ENCODE measurements around the gene SAMD4A. TPM values are rescaled to one million over a fixed set of nuclear protein-coding genes. Genes with fewer than 3 reads are reported as not detected.

Gene SAMD4A
- total RNA-seq, 2 experiments from 2014 or later: 3.6 to 3.9 TPM

DNA sequence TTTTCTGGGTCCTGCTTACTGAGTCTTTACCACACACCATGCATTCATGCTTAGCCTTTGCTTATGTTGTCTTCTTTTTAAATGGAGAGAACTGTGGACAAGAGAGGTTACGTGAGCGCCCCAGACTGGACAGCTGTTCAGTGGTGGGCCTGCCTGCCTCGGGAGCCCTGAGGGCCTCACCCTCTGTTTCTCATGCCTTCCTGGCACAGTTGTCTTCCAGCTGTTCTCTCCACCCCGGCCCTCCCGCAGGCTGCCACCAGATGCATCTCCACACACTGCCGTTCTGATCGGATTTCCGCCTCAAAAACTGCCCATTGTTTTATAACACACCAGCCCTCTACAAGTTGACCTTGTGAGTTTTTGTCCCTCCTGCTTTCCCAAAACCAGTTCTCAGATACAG lies 100.8 kb downstream of the SAMD4A start:
- ChIA-PET POLR2A (no interaction called here), CTCF (interaction anchor here (1.5 kb wide), 1 partner anchor 106 kb away, joined by 3 read pairs; no protein-coding TSS in a partner anchor)
- ATAC-seq: no peak
- H3K36me3 Mint-ChIP-seq (ENCODE audit: low read depth): no peaks in the 10 kb centered on the region
- H3K9me3 Mint-ChIP-seq (ENCODE audit: insufficient read depth): no peaks in the 10 kb centered on the region
- H3K4me1 Mint-ChIP-seq (ENCODE audit: low read depth): peaks cover 31% of the 10 kb centered on the region
- no peak for DNase-seq
- peaks cover 51% of the 10 kb centered on the region for H3K27me3 Mint-ChIP-seq (ENCODE audit: low read depth)
- H3K27ac Mint-ChIP-seq: no peak overlapping the region
- H3K4me3 Mint-ChIP-seq: no peak overlapping the region

DNA sequence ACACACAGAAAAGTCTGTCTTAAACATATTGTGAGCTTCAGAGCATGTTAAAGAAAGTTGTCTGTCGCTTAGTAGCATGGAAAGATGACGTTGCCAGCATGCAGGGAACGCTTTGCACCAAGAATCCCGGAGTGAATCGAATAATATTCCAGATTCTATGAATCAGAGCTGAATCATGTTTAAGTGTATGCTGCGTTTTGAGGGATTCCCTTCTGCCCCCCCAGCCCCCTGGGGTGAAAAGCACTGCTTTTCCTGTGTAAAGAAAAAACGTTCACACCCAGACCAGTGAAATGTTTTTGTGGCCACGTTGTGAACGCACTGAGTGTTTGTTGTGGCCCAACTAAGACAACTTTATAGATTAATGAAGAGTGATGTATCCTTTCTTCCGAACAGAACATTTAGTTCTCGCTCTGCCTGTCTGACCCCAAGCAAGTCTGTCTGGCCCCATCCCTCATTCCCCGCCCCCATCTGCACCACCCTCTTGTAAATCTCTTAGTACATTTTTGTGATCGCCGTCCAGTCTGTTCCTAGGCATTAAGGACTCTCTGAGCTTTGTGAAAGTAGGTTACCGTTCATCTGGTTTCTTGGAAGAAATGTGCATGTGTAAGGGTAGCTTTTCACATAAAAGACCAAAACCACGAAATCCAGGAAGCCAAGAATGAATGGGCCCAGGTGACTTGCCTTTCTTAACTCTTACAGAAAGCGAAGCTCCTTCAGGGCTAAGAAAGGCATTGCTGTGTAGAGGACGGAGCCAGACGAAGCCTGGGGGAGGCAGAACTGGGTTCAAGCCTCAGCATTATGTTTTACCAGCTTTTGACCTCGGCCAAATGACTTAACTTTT lies 103.0 kb downstream of the SAMD4A start:
- Mint-ChIP-seq H3K27me3 (ENCODE audit: low read depth) (peaks cover 45% of the 10 kb centered on the region), H3K9me3 (ENCODE audit: insufficient read depth) (no peaks in the 10 kb centered on the region), H3K36me3 (ENCODE audit: low read depth) (no peaks in the 10 kb centered on the region), H3K27ac (peak overlapping the region; percentile 10), H3K4me3 (no peak overlapping the region), H3K4me1 (ENCODE audit: low read depth) (peaks cover 35% of the 10 kb centered on the region)
- ChIA-PET POLR2A (no interaction called here), CTCF (interaction anchor here (0.8 to 2.7 kb wide), 13 partner anchors 15 to 135 kb away, joined by 3 to 21 read pairs (median 4); partner anchors contain the start of gene SAMD4A)
- DNase-seq (peak; percentile 40), ATAC-seq (peak; percentile 65)

DNA sequence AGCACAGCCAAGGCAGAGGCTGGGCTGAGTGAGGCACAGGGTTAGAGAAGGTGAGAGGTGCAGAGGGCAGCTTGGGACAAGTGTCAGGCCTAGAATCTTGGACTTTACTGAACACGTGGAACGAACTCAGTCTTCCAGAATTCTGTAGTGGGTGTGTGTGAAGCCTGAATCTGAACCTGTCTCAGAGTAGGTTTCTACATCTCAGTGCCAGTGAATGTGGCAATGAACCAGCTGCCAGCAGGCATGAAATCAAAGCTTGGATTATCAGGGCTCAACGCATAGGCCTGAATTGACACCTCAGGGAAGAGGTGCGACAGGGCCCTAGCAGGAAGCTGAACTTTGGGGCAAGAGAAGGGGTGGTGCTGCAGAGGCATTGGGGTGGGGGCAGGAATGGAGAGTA lies 104.6 kb downstream of the SAMD4A start:
- Mint-ChIP-seq H3K27ac (no peak overlapping the region), H3K4me1 (ENCODE audit: low read depth) (peaks cover 35% of the 10 kb centered on the region), H3K4me3 (no peak overlapping the region), H3K36me3 (ENCODE audit: low read depth) (no peaks in the 10 kb centered on the region), H3K27me3 (ENCODE audit: low read depth) (peaks cover 47% of the 10 kb centered on the region), H3K9me3 (ENCODE audit: insufficient read depth) (no peaks in the 10 kb centered on the region)
- ChIA-PET POLR2A (no interaction called here), CTCF (interaction anchor here (1.4 to 2.7 kb wide), 3 partner anchors 19 to 102 kb away, joined by 3 to 21 read pairs (median 3); no protein-coding TSS in a partner anchor)
- ATAC-seq (no peak), DNase-seq (no peak)

DNA sequence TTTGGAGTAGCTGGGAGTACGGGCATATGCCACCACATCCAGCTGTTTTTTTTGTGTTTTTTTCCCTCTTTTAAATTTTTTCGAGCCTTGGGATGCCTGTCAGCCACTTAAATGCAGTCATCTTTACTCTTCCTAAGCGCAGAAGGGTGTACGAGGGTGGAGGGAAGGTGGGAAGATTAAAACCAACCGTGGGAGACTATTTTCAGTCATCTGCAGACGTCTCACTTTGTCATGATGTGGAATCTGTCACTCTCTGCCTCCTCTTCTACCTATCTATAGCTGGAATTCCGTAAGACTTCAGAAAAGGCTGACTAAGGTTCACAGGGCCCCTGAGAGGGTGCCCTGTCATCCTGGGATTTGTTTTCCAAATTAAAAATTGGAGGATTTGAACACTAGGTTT lies 105.3 kb downstream of the SAMD4A start:
- ATAC-seq (no peak), DNase-seq (no peak)
- H3K4me1 Mint-ChIP-seq (ENCODE audit: low read depth): peaks cover 35% of the 10 kb centered on the region
- no peaks in the 10 kb centered on the region for H3K36me3 Mint-ChIP-seq (ENCODE audit: low read depth)
- H3K27me3 Mint-ChIP-seq (ENCODE audit: low read depth): peaks cover 53% of the 10 kb centered on the region
- H3K4me3 Mint-ChIP-seq: no peak overlapping the region
- ChIA-PET POLR2A (no interaction called here), CTCF (interaction anchor here (1.0 kb wide), 1 partner anchor 108 kb away, joined by 3 read pairs; no protein-coding TSS in a partner anchor)
- no peaks in the 10 kb centered on the region for H3K9me3 Mint-ChIP-seq (ENCODE audit: insufficient read depth)
- H3K27ac Mint-ChIP-seq: no peak overlapping the region

DNA sequence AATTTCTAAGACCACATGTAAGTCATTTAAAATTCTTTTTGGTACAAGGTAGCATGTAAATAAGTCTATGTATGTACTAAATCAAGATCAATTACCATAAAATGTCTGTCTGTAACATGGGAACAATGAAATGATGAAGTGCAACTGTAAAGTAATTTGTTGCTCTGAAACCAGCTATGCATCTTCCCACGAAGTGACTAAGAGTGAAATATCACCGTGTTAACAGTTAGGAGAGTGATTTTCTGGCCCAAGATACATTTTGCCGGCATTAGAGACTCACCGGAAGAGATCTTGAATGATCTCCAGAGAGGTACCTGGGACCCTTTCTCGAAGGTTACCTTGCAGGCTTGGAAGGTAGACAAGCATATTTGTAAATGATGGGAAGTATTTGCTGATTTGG lies 105.8 kb downstream of the SAMD4A start:
- Mint-ChIP-seq H3K4me3 (no peak overlapping the region), H3K27ac (no peak overlapping the region)

DNA sequence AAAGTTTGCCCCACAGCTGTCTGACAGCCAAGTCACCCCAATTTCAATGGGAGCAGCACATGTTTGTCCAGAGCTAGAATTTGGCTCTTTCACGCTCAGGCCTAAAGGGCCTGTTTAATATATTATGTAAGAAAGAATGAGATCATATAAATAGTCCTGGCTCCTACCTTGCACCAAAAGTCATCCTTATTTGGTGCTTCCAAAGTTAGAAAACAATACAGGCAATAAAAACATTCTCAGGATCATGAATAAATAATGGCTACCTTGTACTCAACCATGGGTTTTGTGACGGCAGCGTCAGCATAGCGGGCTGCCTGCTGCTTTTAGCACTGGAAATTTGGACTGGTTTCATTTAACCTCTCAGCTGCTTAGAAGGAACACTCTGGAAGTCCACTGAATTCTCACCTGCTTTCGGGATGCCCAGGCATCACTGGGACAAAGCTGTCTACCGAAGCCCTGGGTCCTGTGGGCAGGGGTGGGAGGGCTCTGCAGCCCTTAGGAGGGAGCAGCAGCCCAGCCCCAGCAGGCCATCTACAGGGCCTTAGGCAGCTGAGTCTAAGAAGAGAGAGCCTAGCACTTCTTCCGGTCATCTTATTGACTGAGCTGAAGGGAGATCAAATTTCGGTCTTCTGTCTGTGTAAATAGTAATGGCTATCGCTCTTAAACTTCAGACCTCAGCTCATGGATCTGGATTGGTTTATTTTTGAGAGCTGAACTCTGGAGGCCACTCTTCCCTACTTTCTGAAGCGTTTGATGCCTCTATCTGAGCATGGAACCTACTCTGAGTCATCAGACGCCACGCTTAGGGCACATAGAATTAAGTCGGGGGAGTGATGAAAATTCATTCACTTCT lies 106.5 kb downstream of the SAMD4A start:
- Mint-ChIP-seq H3K4me3 (no peak overlapping the region), H3K36me3 (ENCODE audit: low read depth) (no peaks in the 10 kb centered on the region), H3K9me3 (ENCODE audit: insufficient read depth) (no peaks in the 10 kb centered on the region), H3K27ac (no peak overlapping the region), H3K4me1 (ENCODE audit: low read depth) (peaks cover 35% of the 10 kb centered on the region), H3K27me3 (ENCODE audit: low read depth) (peaks cover 52% of the 10 kb centered on the region)
- no peak for ATAC-seq
- ChIA-PET CTCF (interaction anchor here (0.6 to 1.4 kb wide), 3 partner anchors 11 to 109 kb away, joined by 3 read pairs; no protein-coding TSS in a partner anchor), POLR2A (interaction anchor here (0.6 to 0.9 kb wide), 2 partner anchors 12 to 105 kb away, joined by 3 read pairs; no protein-coding TSS in a partner anchor)
- no peak for DNase-seq

More for the DNA sequence above, 105.8 kb downstream of the SAMD4A start:
- POLR2A ChIA-PET: no interaction called here
- no peaks in the 10 kb centered on the region for H3K36me3 Mint-ChIP-seq (ENCODE audit: low read depth)
- ATAC-seq (no peak), DNase-seq (no peak)
- H3K9me3 Mint-ChIP-seq (ENCODE audit: insufficient read depth): no peaks in the 10 kb centered on the region
- H3K27me3 Mint-ChIP-seq (ENCODE audit: low read depth): peaks cover 53% of the 10 kb centered on the region
- CTCF ChIA-PET: interaction anchor here (1.0 kb wide), 1 partner anchor 109 kb away, joined by 3 read pairs; no protein-coding TSS in a partner anchor
- peaks cover 35% of the 10 kb centered on the region for H3K4me1 Mint-ChIP-seq (ENCODE audit: low read depth)

DNA sequence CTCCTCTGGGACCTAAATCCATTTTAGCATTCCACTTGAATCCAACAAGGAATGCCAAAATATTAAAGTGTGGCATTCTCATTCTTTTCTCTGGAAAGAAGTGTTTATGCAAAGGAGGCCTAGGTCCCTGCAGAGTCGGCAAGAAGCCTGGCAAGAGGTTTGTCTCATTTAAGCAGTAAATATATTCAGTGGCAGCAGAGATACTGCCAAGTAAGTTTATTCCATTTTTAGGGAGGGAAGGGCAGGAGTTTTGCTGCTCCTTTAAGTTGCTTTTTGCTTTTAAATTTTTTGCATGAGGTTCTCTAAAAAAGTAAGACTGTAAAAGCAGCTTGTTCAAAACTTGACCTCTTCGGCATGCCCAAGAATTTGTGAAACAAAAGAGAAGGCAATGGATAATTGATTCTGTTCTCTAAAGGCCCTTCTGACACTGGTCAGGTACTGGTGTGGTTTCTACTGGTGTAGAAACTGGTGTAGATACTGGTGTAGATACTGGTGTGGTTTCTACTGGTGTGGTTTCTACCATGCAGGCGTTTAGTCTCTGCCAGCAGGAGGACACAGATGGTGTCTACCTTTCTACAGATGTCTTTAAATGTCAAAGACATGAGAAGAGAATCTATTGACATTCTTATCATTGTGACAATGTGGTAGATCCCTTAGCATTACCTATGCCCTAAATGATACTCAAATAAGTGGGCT lies 107.3 kb downstream of the SAMD4A start:
- peaks cover 48% of the 10 kb centered on the region for H3K27me3 Mint-ChIP-seq (ENCODE audit: low read depth)
- ChIA-PET CTCF (interaction anchor here (0.6 to 1.4 kb wide), 3 partner anchors 10 to 106 kb away, joined by 3 read pairs; no protein-coding TSS in a partner anchor), POLR2A (interaction anchor here (0.6 to 0.9 kb wide), 3 partner anchors 11 to 106 kb away, joined by 3 read pairs; no protein-coding TSS in a partner anchor)
- H3K4me3 Mint-ChIP-seq: no peak overlapping the region
- no peak overlapping the region for H3K27ac Mint-ChIP-seq
- H3K9me3 Mint-ChIP-seq (ENCODE audit: insufficient read depth): no peaks in the 10 kb centered on the region
- H3K4me1 Mint-ChIP-seq (ENCODE audit: low read depth): peaks cover 33% of the 10 kb centered on the region
- H3K36me3 Mint-ChIP-seq (ENCODE audit: low read depth): no peaks in the 10 kb centered on the region
- DNase-seq: no peak
- ATAC-seq: peak; percentile 24

DNA sequence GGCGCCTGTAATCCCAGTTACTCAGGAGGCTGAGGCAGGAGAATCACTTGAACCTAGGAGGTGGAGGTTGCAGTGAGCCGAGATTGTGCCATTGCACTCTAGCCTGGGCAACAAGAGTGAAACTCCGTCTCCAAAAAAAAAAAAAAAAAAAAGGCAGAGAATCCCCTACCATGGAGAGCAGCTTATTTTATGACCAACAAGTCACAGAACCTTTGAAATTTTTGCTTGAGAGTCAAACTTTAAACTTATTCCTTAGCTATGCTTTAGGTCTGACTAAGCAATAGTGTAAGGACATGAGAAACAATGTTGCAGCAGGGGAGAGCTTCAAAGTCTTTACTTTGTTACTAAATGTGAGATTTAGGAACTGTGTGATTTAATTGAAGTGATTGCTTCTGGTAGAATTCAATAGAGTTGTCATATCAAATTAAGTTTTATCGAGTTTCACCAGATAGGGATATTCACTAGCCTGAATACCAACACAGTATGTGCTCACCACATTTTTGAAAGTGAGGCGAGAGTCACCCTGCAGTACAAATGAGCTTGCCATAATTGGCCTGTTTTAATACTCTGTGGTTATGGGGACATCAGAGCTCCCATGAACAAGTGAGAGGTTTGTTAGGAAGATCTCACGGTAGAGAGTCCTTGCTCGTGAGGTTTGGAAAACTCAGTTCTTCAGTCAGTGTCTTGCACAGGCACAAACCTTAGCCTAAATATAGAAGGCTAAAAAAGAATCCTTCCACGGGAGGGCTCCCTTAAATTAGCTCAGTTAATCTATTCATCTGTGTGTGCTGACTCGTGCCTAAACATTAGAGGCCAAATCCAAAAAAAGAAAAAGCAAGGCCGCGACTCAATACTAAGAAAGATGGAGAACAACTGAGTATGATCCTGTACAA lies 108.6 kb downstream of the SAMD4A start:
- CTCF ChIA-PET: interaction anchor here (1.0 to 1.4 kb wide), 2 partner anchors 97 to 98 kb away, joined by 3 read pairs; no protein-coding TSS in a partner anchor

DNA sequence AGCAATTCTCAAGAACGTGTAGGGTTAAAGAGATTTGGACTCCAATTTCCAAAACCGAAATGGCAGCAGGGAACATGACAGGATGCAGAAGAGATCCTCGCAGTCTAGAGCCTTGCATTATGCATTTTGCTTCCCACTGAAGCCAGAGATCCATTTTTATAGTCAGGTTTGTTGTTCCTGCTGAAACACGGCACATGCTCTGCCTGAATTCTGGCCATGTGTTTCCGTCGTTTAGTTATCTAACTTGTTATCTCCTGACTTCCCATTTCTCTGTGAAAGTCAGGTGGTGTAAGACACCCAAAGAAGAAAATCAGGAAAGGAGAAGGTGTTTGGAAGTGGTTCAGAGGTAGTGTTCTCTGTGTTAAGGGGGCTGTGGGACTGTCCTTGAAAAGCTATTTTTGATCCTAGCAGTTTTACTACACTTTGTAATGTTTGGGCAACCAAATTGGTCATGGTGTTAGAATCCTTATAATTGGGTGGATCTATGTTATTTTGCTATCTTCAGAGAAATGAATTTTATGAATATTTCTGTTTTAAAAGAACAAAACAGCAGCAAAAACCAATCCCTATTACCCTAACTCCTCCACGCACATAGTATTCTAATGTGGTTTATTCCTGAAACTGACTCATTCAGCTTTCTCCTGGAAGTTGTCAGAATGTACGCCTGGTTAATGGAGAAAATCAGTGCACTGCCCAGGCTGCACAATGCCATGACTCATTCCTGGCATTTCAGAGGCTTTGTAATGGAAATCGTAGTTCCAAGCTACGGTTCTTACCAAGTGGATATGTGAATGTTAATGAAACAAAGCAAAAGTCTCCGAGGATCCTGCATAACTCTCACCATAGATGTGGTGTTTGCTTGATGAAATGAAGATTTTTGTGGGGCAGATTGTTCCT lies 110.1 kb downstream of the SAMD4A start:
- ChIA-PET POLR2A (no interaction called here), CTCF (no interaction called here)
- DNase-seq (no peak), ATAC-seq (no peak)
- H3K4me3 Mint-ChIP-seq: no peak overlapping the region
- H3K27me3 Mint-ChIP-seq (ENCODE audit: low read depth): peaks cover 53% of the 10 kb centered on the region
- H3K27ac Mint-ChIP-seq: no peak overlapping the region
- no peaks in the 10 kb centered on the region for H3K9me3 Mint-ChIP-seq (ENCODE audit: insufficient read depth)
- H3K4me1 Mint-ChIP-seq (ENCODE audit: low read depth): peaks cover 9% of the 10 kb centered on the region
- H3K36me3 Mint-ChIP-seq (ENCODE audit: low read depth): no peaks in the 10 kb centered on the region

More for the DNA sequence above, 108.6 kb downstream of the SAMD4A start:
- POLR2A ChIA-PET: no interaction called here
- DNase-seq (no peak), ATAC-seq (no peak)
- Mint-ChIP-seq H3K27me3 (ENCODE audit: low read depth) (peaks cover 54% of the 10 kb centered on the region), H3K4me3 (no peak overlapping the region), H3K9me3 (ENCODE audit: insufficient read depth) (no peaks in the 10 kb centered on the region), H3K4me1 (ENCODE audit: low read depth) (peaks cover 21% of the 10 kb centered on the region), H3K36me3 (ENCODE audit: low read depth) (no peaks in the 10 kb centered on the region), H3K27ac (no peak overlapping the region)

DNA sequence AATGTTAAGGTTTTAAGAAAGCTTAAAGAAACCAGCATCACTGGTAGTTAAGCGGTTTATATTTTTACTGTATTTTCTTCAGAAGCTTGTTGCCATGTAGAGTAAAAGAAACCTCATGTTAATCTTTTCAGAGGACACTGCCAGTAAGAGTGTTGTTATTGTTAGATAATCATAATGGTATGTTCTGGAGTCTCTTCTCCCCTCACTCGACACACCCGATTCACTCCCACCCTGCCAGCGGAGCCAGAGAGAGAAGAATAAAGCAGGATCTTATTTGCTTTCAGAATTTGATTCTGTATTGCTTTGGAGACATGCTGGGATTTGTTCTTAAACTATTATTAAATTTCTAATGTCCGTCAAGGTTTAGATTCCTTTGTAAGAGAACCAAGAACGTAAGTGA lies 113.7 kb downstream of the SAMD4A start:
- no peak for ATAC-seq
- peaks cover 11% of the 10 kb centered on the region for H3K4me1 Mint-ChIP-seq (ENCODE audit: low read depth)
- no peak for DNase-seq
- CTCF ChIA-PET: interaction anchor here (1.4 kb wide), 1 partner anchor 10 kb away, joined by 4 read pairs; no protein-coding TSS in a partner anchor
- no peak overlapping the region for H3K4me3 Mint-ChIP-seq
- H3K9me3 Mint-ChIP-seq (ENCODE audit: insufficient read depth): no peaks in the 10 kb centered on the region
- H3K36me3 Mint-ChIP-seq (ENCODE audit: low read depth): peaks cover 2% of the 10 kb centered on the region
- no peak overlapping the region for H3K27ac Mint-ChIP-seq
- POLR2A ChIA-PET: no interaction called here
- H3K27me3 Mint-ChIP-seq (ENCODE audit: low read depth): peaks cover 59% of the 10 kb centered on the region

Measured in activated CD8-positive, alpha-beta T cell treated with anti-CD3 and anti-CD28 coated beads, Interleukin-2, amount 10 ng/mL, durations not matched to agents 7 days and 5 days (primary cell).